Activated CD8-positive, alpha-beta memory T cell treated with anti-CD3 and anti-CD28 coated beads, Interleukin-2, amount 10 ng/mL, durations not matched to agents 7 days and 5 days (primary cell): ENCODE results near the gene OVAAL. TPM values are rescaled to one million over a fixed set of nuclear protein-coding genes. Genes with fewer than 3 reads are reported as not detected.

Experiments used
- ATAC-seq: fragments of 150-1000 bp; cut with Tn5 transposase; one replicate; pipeline ENCODE4 v1.10.0; 2021; ENCODE audit warnings: moderate library complexity
- CTCF ChIA-PET: fragments of 350-600 bp; sonication (Branson Sonifier 250); formaldehyde crosslinking; loops from one replicate; lab custom pipeline; 2021; ENCODE audit warnings: antibody characterized with exemption; lab: Charles Lee
- DNase-seq: peaks from one replicate; pipeline ENCODE4 v3.0.0-alpha.2; 2020
- H3K27ac Mint-ChIP-seq: one replicate; pipeline ENCODE4 v1.8.0; 2021; ENCODE audit warnings: mild to moderate bottlenecking, mixed read lengths
- H3K27me3 Mint-ChIP-seq: one replicate; pipeline ENCODE4 v1.8.0; 2021; ENCODE audit warnings: mixed read lengths
- H3K36me3 Mint-ChIP-seq: one replicate; pipeline ENCODE4 v1.8.0; 2021; ENCODE audit warnings: mild to moderate bottlenecking, mixed read lengths
- H3K4me1 Mint-ChIP-seq: one replicate; pipeline ENCODE4 v1.8.0; 2021; ENCODE audit warnings: mixed read lengths
- H3K4me3 Mint-ChIP-seq: one replicate; pipeline ENCODE4 v1.8.0; 2021; ENCODE audit warnings: mild to moderate bottlenecking, moderate library complexity, mixed read lengths
- H3K9me3 Mint-ChIP-seq: one replicate; pipeline ENCODE4 v1.8.0; 2022; ENCODE audit warnings: low read depth, mixed read lengths
- total RNA-seq, 2 experiments: library from RNA; stranded (reverse); gene quantifications; one replicate each; pipeline ENCODE4 v1.2.3, GENCODE V29; 2021

Gene OVAAL
- total RNA-seq, 2 experiments from 2014 or later, result not detected

GRCh38 chr1:180566026-180566425 is 7.3 kb downstream of the OVAAL start:
- CTCF ChIA-PET, result no interaction called here
- peaks cover 2% of the 10 kb centered on the region for H3K9me3 Mint-ChIP-seq
- no peak for ATAC-seq
- H3K27ac Mint-ChIP-seq, result no peak overlapping the region
- H3K27me3 Mint-ChIP-seq, result peaks cover 62% of the 10 kb centered on the region
- no peaks in the 10 kb centered on the region for H3K36me3 Mint-ChIP-seq
- no peak overlapping the region for H3K4me3 Mint-ChIP-seq
- no peak for DNase-seq
- no peaks in the 10 kb centered on the region for H3K4me1 Mint-ChIP-seq

- ATAC-seq, result no peak
- CTCF ChIA-PET, result no interaction called here
- Mint-ChIP-seq H3K4me1 (peaks cover 4% of the 10 kb centered on the region), H3K4me3 (no peak overlapping the region), H3K27ac (no peak overlapping the region), H3K36me3 (no peaks in the 10 kb centered on the region), H3K27me3 (peaks cover 57% of the 10 kb centered on the region), H3K9me3 (peaks cover 2% of the 10 kb centered on the region)
- DNase-seq, result no peak
These were observed 7.7 kb downstream of the OVAAL start for GRCh38 chr1:180566495-180566894.

- no peak for DNase-seq
- H3K27me3 Mint-ChIP-seq, result peaks cover 52% of the 10 kb centered on the region
- no peak overlapping the region for H3K27ac Mint-ChIP-seq
- H3K4me3 Mint-ChIP-seq, result no peak overlapping the region
- H3K4me1 Mint-ChIP-seq, result peaks cover 14% of the 10 kb centered on the region
- H3K36me3 Mint-ChIP-seq, result no peaks in the 10 kb centered on the region
- ATAC-seq, result no peak
- CTCF ChIA-PET, result no interaction called here
- H3K9me3 Mint-ChIP-seq, result peaks cover 2% of the 10 kb centered on the region
These were observed 8.9 kb downstream of the OVAAL start for GRCh38 chr1:180567654-180568053.

GRCh38 chr1:180568184-180568583 is 9.4 kb downstream of the OVAAL start:
- Mint-ChIP-seq H3K4me1 (peaks cover 17% of the 10 kb centered on the region), H3K4me3 (no peak overlapping the region), H3K36me3 (no peaks in the 10 kb centered on the region), H3K27ac (no peak overlapping the region), H3K27me3 (peaks cover 47% of the 10 kb centered on the region), H3K9me3 (peaks cover 2% of the 10 kb centered on the region)
- DNase-seq (no peak), ATAC-seq (no peak)
- CTCF ChIA-PET, result no interaction called here

- Mint-ChIP-seq H3K27me3 (peaks cover 29% of the 10 kb centered on the region), H3K9me3 (no peaks in the 10 kb centered on the region), H3K36me3 (no peaks in the 10 kb centered on the region), H3K27ac (no peak overlapping the region), H3K4me3 (no peak overlapping the region), H3K4me1 (peaks cover 17% of the 10 kb centered on the region)
- CTCF ChIA-PET, result no interaction called here
- ATAC-seq (no peak), DNase-seq (no peak)
These were observed 12.5 kb downstream of the OVAAL start for GRCh38 chr1:180571060-180571831.

- no peaks in the 10 kb centered on the region for H3K36me3 Mint-ChIP-seq
- H3K4me1 Mint-ChIP-seq, result peaks cover 17% of the 10 kb centered on the region
- H3K4me3 Mint-ChIP-seq, result no peak overlapping the region
- H3K9me3 Mint-ChIP-seq, result no peaks in the 10 kb centered on the region
- no peak overlapping the region for H3K27ac Mint-ChIP-seq
- ATAC-seq (peak; percentile 74), DNase-seq (no peak)
- H3K27me3 Mint-ChIP-seq, result peaks cover 27% of the 10 kb centered on the region
- CTCF ChIA-PET, result no interaction called here
These were observed 13.3 kb downstream of the OVAAL start for GRCh38 chr1:180571832-180572636.

GRCh38 chr1:180572760-180573159 is 14.0 kb downstream of the OVAAL start:
- CTCF ChIA-PET, result no interaction called here
- ATAC-seq, result no peak
- no peak overlapping the region for H3K4me3 Mint-ChIP-seq
- no peak overlapping the region for H3K27ac Mint-ChIP-seq
- no peak for DNase-seq
- H3K4me1 Mint-ChIP-seq, result peaks cover 17% of the 10 kb centered on the region
- H3K9me3 Mint-ChIP-seq, result no peaks in the 10 kb centered on the region
- peaks cover 20% of the 10 kb centered on the region for H3K27me3 Mint-ChIP-seq
- no peaks in the 10 kb centered on the region for H3K36me3 Mint-ChIP-seq

GRCh38 chr1:180574031-180574713 is 15.4 kb downstream of the OVAAL start:
- peaks cover 13% of the 10 kb centered on the region for H3K27me3 Mint-ChIP-seq
- H3K36me3 Mint-ChIP-seq, result no peaks in the 10 kb centered on the region
- no peak overlapping the region for H3K27ac Mint-ChIP-seq
- no peaks in the 10 kb centered on the region for H3K9me3 Mint-ChIP-seq
- DNase-seq (no peak), ATAC-seq (no peak)
- H3K4me1 Mint-ChIP-seq, result peaks cover 17% of the 10 kb centered on the region
- CTCF ChIA-PET, result interaction anchor here (0.7 kb wide), 1 partner anchor 718 kb away, joined by 3 read pairs; no protein-coding TSS in a partner anchor
- H3K4me3 Mint-ChIP-seq, result no peak overlapping the region

GRCh38 chr1:180577361-180577760 is 18.6 kb downstream of the OVAAL start:
- H3K4me3 Mint-ChIP-seq, result no peak overlapping the region
- ATAC-seq, result no peak
- peaks cover 5% of the 10 kb centered on the region for H3K4me1 Mint-ChIP-seq
- CTCF ChIA-PET, result interaction anchor here (1.0 kb wide), 1 partner anchor 398 kb away, joined by 3 read pairs; no protein-coding TSS in a partner anchor
- H3K36me3 Mint-ChIP-seq, result no peaks in the 10 kb centered on the region
- H3K27me3 Mint-ChIP-seq, result peaks cover 8% of the 10 kb centered on the region
- no peaks in the 10 kb centered on the region for H3K9me3 Mint-ChIP-seq
- no peak overlapping the region for H3K27ac Mint-ChIP-seq
- DNase-seq, result no peak

GRCh38 chr1:180579961-180580611 is 21.3 kb downstream of the OVAAL start:
- CTCF ChIA-PET, result no interaction called here
- Mint-ChIP-seq H3K4me3 (no peak overlapping the region), H3K27ac (no peak overlapping the region), H3K9me3 (no peaks in the 10 kb centered on the region), H3K36me3 (peaks cover 5% of the 10 kb centered on the region), H3K27me3 (no peaks in the 10 kb centered on the region), H3K4me1 (peaks cover 6% of the 10 kb centered on the region)
- ATAC-seq (no peak), DNase-seq (no peak)

GRCh38 chr1:180581635-180582039 is 22.9 kb downstream of the OVAAL start:
- Mint-ChIP-seq H3K27ac (no peak overlapping the region), H3K4me3 (no peak overlapping the region), H3K36me3 (peaks cover 10% of the 10 kb centered on the region), H3K27me3 (no peaks in the 10 kb centered on the region), H3K4me1 (peaks cover 20% of the 10 kb centered on the region), H3K9me3 (peaks cover 1% of the 10 kb centered on the region)
- ATAC-seq (no peak), DNase-seq (no peak)
- CTCF ChIA-PET, result interaction anchor here (1.2 kb wide), 1 partner anchor 17 kb away, joined by 3 read pairs; no protein-coding TSS in a partner anchor

GRCh38 chr1:180584869-180585268 is 26.1 kb downstream of the OVAAL start:
- no peak for ATAC-seq
- H3K4me3 Mint-ChIP-seq, result peak overlapping the region; percentile 61
- CTCF ChIA-PET, result interaction anchor here (0.9 to 2.5 kb wide), 4 partner anchors 67 to 452 kb away, joined by 3 to 11 read pairs (median 4); no protein-coding TSS in a partner anchor

GRCh38 chr1:180585994-180586359 is 27.2 kb downstream of the OVAAL start:
- Mint-ChIP-seq H3K9me3 (peaks cover 5% of the 10 kb centered on the region), H3K27ac (peak overlapping the region; percentile 89), H3K4me3 (peak overlapping the region; percentile 61), H3K4me1 (peaks cover 24% of the 10 kb centered on the region), H3K27me3 (peaks cover 2% of the 10 kb centered on the region), H3K36me3 (peaks cover 25% of the 10 kb centered on the region)
- DNase-seq (no peak), ATAC-seq (peak; percentile 8)
- CTCF ChIA-PET, result interaction anchor here (0.9 to 2.5 kb wide), 5 partner anchors 13 to 277 kb away, joined by 3 to 11 read pairs (median 4); no protein-coding TSS in a partner anchor

More at GRCh38 chr1:180584869-180585268, 26.1 kb downstream of the OVAAL start:
- H3K27me3 Mint-ChIP-seq, result no peaks in the 10 kb centered on the region
- H3K27ac Mint-ChIP-seq, result peak overlapping the region; percentile 89
- H3K4me1 Mint-ChIP-seq, result peaks cover 24% of the 10 kb centered on the region
- H3K36me3 Mint-ChIP-seq, result peaks cover 25% of the 10 kb centered on the region
- H3K9me3 Mint-ChIP-seq, result peaks cover 5% of the 10 kb centered on the region
- DNase-seq, result no peak
